Stimulated activated naive B cell treated with anti-CD40 and anti-IgM and Interleukin-4, amounts not matched to agents 10 μg/mL and 1 μg/mL and 100 μg/mL, for 72 hours (primary cell): Measurements from ENCODE around the gene TNFRSF19.

Experiments used
- ATAC-seq, 2 donors: fragments of 150-1000 bp; cut with Tn5 transposase; replicated peaks; 2 replicates each; pipeline ENCODE4 v1.10.0; 2021; ENCODE audit warnings: moderate library complexity in 1 of 2
- DNase-seq: peaks from one replicate; pipeline ENCODE4 v3.0.0; 2021
- H3K27ac Mint-ChIP-seq: one replicate; pipeline ENCODE4 v1.8.0; 2022; ENCODE audit warnings: mild to moderate bottlenecking, mixed read lengths
- H3K27me3 Mint-ChIP-seq, 2 donors: one replicate each; pipeline ENCODE4 v1.8.0; 2022; ENCODE audit warnings: mixed read lengths in 2 of 2
- H3K36me3 Mint-ChIP-seq, 2 donors: one replicate each; pipeline ENCODE4 v1.8.0; 2022; ENCODE audit warnings: mixed read lengths in 2 of 2, mild to moderate bottlenecking in 1 of 2
- H3K4me1 Mint-ChIP-seq, 2 donors: one replicate each; pipeline ENCODE4 v1.8.0; 2022; ENCODE audit warnings: mixed read lengths in 2 of 2, mild to moderate bottlenecking in 1 of 2
- H3K4me3 Mint-ChIP-seq, 2 donors: one replicate each; pipeline ENCODE4 v1.8.0; 2022; ENCODE audit warnings: mild to moderate bottlenecking in 2 of 2, mixed read lengths in 2 of 2, moderate library complexity in 1 of 2
- H3K9me3 Mint-ChIP-seq, 2 donors: one replicate each; pipeline ENCODE4 v1.8.0; 2022; ENCODE audit warnings: mixed read lengths in 2 of 2, mild to moderate bottlenecking in 1 of 2

The TNFRSF19 gene

GRCh38 chr13:23692816-23693215, 122.6 kb downstream of the TNFRSF19 start:
- Mint-ChIP-seq H3K4me3 (no peak overlapping the region), H3K27ac (no peak overlapping the region), H3K36me3 (no peaks in the 10 kb centered on the region), H3K4me1 (peaks cover 10 to 14% of the 10 kb centered on the region in 2 donors), H3K9me3 (no peaks in the 10 kb centered on the region), H3K27me3 (peaks cover 0 to 6% of the 10 kb centered on the region in 2 donors)
- ATAC-seq (no peak), DNase-seq (no peak)

DNA sequence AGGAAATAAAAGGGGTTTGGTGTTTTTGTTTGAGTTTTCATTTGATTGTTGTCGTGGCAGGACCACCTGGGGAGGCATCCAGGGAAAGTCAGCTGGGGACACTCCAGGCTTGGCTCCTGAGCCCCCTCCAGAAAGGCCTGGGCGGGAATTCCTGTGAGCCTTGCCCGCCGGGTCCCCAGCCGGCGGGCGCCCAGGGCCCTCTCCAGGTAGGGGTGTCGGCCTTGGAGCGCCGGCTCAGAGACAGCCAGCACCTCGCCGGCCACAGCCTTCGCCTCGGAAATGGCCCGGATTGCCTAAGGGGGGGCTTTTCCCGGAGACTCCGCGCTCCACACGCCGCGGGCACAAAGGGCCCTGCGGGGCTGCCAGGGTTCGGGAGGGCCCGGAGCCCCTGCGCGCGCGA, 125.0 kb downstream of the TNFRSF19 start:
- ATAC-seq: no peak
- no peak for DNase-seq
- Mint-ChIP-seq H3K9me3 (no peaks in the 10 kb centered on the region), H3K27me3 (peaks cover 0 to 6% of the 10 kb centered on the region in 2 donors), H3K36me3 (no peaks in the 10 kb centered on the region), H3K4me3 (peak overlapping the region; percentile 41 to 60), H3K4me1 (peaks cover 10 to 14% of the 10 kb centered on the region in 2 donors), H3K27ac (no peak overlapping the region)

DNA sequence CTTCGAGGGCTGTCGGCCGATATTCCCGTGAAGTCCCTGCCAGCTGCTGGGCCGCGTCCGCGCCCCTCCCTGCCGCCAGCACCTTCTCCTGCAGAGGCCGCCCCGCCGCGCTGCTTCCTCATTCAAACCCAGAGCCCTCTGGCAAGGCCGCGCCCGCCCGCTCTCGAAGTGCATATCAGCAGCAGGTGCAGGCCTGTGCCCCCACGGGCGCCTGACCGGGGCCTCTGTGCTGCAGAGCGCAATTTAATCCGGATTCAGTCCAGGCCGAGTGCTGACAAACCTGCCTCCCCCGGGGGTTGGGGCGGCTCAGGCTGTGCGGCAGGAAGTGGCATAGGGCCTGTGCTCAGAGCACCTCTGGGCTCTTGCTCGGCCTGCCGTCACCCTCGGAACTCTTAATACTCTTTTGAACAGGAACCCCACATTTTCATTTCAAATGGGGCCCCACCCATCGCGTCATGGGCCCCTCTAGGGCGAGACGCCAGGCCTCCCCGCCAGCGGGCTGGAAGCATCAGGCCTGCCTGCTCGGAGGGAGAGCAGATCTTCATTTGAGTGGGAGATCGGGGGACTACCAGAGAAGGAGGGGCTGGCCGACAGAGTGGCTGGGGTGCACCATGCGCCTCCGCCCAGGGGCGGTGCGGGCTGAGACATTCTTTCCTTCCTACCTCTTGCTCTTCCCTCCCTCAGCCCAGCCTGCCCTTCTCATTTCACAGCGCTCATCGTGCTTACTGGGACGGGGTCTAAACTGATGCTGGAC, 125.7 kb downstream of the TNFRSF19 start:
- H3K4me3 Mint-ChIP-seq: peak overlapping the region; percentile 73 to 86
- peak; percentile 93 to 97 for ATAC-seq
- peaks cover 10 to 14% of the 10 kb centered on the region in 2 donors for H3K4me1 Mint-ChIP-seq
- no peaks in the 10 kb centered on the region for H3K9me3 Mint-ChIP-seq
- peaks cover 0 to 6% of the 10 kb centered on the region in 2 donors for H3K27me3 Mint-ChIP-seq
- peak overlapping the region; percentile 90 for H3K27ac Mint-ChIP-seq
- peak; percentile 30 for DNase-seq
- H3K36me3 Mint-ChIP-seq: no peaks in the 10 kb centered on the region

- peak overlapping the region in 1 of 2 donors; percentile 73 for H3K4me3 Mint-ChIP-seq
- H3K27ac Mint-ChIP-seq: peak overlapping the region; percentile 90
- DNase-seq (no peak), ATAC-seq (no peak)
- peaks cover 0 to 12% of the 10 kb centered on the region in 2 donors for H3K27me3 Mint-ChIP-seq
- H3K4me1 Mint-ChIP-seq: peaks cover 10 to 14% of the 10 kb centered on the region in 2 donors
- H3K36me3 Mint-ChIP-seq: no peaks in the 10 kb centered on the region
- H3K9me3 Mint-ChIP-seq: no peaks in the 10 kb centered on the region
Measured at GRCh38 chr13:23696610-23697009, 126.4 kb downstream of the TNFRSF19 start.

DNA sequence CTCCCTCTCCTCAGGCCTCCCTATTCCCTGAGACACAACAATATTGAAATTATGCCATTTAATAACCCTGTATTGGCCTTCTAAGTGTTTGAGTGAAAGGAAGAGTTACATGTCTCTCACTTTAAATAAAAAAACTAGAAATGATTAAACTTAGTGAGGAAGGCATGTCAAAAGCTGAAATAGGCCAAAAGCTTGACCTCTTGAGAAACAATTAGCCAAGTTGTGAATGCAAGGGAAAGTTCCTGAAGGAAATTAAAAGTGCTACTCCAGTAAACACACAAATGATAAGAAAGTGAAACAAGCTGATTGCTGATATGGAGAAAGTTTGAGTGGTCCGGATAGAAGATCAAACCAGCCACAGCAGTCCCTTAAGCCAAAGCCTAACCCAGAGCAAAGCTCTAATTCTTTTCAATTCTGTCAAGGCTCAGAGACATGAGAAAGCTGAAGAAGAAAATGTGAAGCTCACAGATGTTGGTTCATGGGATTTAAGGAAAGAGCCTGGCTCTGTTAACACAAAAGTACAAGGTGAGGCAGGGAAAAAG, 127.6 kb downstream of the TNFRSF19 start:
- H3K36me3 Mint-ChIP-seq: no peaks in the 10 kb centered on the region
- H3K27me3 Mint-ChIP-seq: peaks cover 0 to 17% of the 10 kb centered on the region in 2 donors
- peaks cover 10 to 14% of the 10 kb centered on the region in 2 donors for H3K4me1 Mint-ChIP-seq
- no peak overlapping the region for H3K27ac Mint-ChIP-seq
- no peak overlapping the region for H3K4me3 Mint-ChIP-seq
- DNase-seq (no peak), ATAC-seq (no peak)
- no peaks in the 10 kb centered on the region for H3K9me3 Mint-ChIP-seq

- DNase-seq (no peak), ATAC-seq (no peak)
- no peak overlapping the region for H3K27ac Mint-ChIP-seq
- no peaks in the 10 kb centered on the region for H3K36me3 Mint-ChIP-seq
- peaks cover 0 to 17% of the 10 kb centered on the region in 2 donors for H3K27me3 Mint-ChIP-seq
- peaks cover 10 to 14% of the 10 kb centered on the region in 2 donors for H3K4me1 Mint-ChIP-seq
- H3K9me3 Mint-ChIP-seq: no peaks in the 10 kb centered on the region
- H3K4me3 Mint-ChIP-seq: no peak overlapping the region
Measured at GRCh38 chr13:23699271-23699670, 129.1 kb downstream of the TNFRSF19 start.

GRCh38 chr13:23701186-23701585, 131.0 kb downstream of the TNFRSF19 start:
- peaks cover 6 to 20% of the 10 kb centered on the region in 2 donors for H3K27me3 Mint-ChIP-seq
- DNase-seq (no peak), ATAC-seq (no peak)
- no peaks in the 10 kb centered on the region for H3K36me3 Mint-ChIP-seq
- H3K9me3 Mint-ChIP-seq: no peaks in the 10 kb centered on the region
- peaks cover 2 to 6% of the 10 kb centered on the region in 2 donors for H3K4me1 Mint-ChIP-seq
- no peak overlapping the region for H3K4me3 Mint-ChIP-seq
- H3K27ac Mint-ChIP-seq: no peak overlapping the region

- Mint-ChIP-seq H3K4me3 (no peak overlapping the region), H3K27me3 (peaks cover 6 to 16% of the 10 kb centered on the region in 2 donors), H3K27ac (no peak overlapping the region), H3K9me3 (no peaks in the 10 kb centered on the region), H3K4me1 (peaks cover 0 to 1% of the 10 kb centered on the region in 2 donors), H3K36me3 (no peaks in the 10 kb centered on the region)
- DNase-seq (no peak), ATAC-seq (no peak)
Measured at GRCh38 chr13:23701636-23702035, 131.4 kb downstream of the TNFRSF19 start.

GRCh38 chr13:23703246-23703860, 133.1 kb downstream of the TNFRSF19 start:
- ATAC-seq: no peak
- H3K9me3 Mint-ChIP-seq: no peaks in the 10 kb centered on the region

GRCh38 chr13:23705583-23705982, 135.4 kb downstream of the TNFRSF19 start:
- no peaks in the 10 kb centered on the region for H3K9me3 Mint-ChIP-seq
- H3K4me1 Mint-ChIP-seq: no peaks in the 10 kb centered on the region
- H3K27me3 Mint-ChIP-seq: peaks cover 6 to 16% of the 10 kb centered on the region in 2 donors
- H3K27ac Mint-ChIP-seq: no peak overlapping the region
- H3K4me3 Mint-ChIP-seq: no peak overlapping the region
- no peak for ATAC-seq
- no peaks in the 10 kb centered on the region for H3K36me3 Mint-ChIP-seq
- DNase-seq: no peak

More at GRCh38 chr13:23703246-23703860, 133.1 kb downstream of the TNFRSF19 start:
- Mint-ChIP-seq H3K27ac (no peak overlapping the region), H3K27me3 (peaks cover 6 to 16% of the 10 kb centered on the region in 2 donors), H3K4me3 (no peak overlapping the region), H3K4me1 (no peaks in the 10 kb centered on the region), H3K36me3 (no peaks in the 10 kb centered on the region)
- no peak for DNase-seq

DNA sequence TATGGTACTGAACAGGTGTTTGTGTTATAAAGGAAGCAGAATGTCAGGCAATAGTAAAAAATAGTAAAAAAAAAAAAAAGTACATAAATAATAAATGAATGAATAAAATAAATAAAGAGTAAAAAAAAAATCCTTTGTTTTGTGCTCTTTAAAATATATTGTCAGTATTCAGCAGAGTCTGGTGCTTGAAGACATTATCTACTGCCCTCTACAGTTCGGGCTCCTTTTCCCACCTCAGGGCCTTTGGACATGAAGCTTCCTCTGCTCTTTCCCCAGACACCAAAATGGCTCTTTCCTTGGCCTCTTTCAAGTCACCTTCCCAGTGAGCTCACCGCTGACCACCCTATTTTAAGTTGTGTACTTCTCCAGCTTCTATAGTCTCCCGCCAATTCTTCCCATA, 137.5 kb downstream of the TNFRSF19 start:
- Mint-ChIP-seq H3K4me1 (no peaks in the 10 kb centered on the region), H3K27ac (no peak overlapping the region), H3K4me3 (no peak overlapping the region), H3K36me3 (peaks cover 0 to 6% of the 10 kb centered on the region in 2 donors), H3K9me3 (peaks cover 3 to 6% of the 10 kb centered on the region in 2 donors), H3K27me3 (peaks cover 5 to 12% of the 10 kb centered on the region in 2 donors)
- ATAC-seq: no peak
- no peak for DNase-seq

DNA sequence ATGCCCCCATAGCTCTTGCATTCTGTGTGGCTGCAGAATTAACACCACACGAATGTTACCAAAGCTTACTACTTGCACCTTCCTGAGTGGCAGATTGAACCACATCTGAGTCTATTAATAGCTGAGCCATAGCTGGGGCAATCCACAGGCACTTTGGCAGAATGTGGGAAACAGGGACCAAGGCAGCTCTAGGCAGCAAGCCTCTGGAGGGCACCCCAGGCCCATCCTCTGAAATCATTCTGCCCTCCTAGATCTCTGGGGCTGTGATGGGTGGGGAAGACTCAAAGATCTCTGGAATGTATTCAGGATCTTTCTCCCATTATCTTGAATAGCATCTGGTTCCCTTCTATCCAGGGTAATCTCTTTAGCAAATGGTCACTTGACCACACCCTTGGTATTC, 139.3 kb downstream of the TNFRSF19 start:
- Mint-ChIP-seq H3K9me3 (peaks cover 9 to 16% of the 10 kb centered on the region in 2 donors), H3K27ac (no peak overlapping the region), H3K4me3 (no peak overlapping the region), H3K27me3 (peaks cover 18 to 23% of the 10 kb centered on the region in 2 donors), H3K4me1 (peaks cover 0 to 2% of the 10 kb centered on the region in 2 donors), H3K36me3 (peaks cover 6 to 8% of the 10 kb centered on the region in 2 donors)
- ATAC-seq (no peak), DNase-seq (no peak)

DNA sequence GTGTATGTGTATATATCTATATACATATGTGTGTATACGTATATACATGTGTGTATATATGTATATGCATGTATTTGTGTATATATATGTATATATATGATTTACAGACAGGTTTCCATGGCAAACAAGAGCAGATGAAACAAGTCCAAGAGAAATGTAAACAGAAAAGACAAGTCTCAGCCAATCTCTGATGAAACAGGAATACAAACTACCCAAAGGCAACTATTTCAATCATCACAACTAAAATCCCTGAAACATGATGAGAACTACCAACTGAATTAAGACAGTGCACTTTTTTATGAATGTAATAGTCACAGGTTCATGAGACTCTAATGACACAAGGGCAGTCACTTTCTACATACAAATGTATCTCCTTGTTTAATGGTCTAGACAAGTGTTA, 140.2 kb downstream of the TNFRSF19 start:
- Mint-ChIP-seq H3K9me3 (peaks cover 9 to 18% of the 10 kb centered on the region in 2 donors), H3K27me3 (peaks cover 21 to 26% of the 10 kb centered on the region in 2 donors), H3K36me3 (peaks cover 6 to 10% of the 10 kb centered on the region in 2 donors), H3K27ac (no peak overlapping the region), H3K4me1 (peaks cover 0 to 3% of the 10 kb centered on the region in 2 donors), H3K4me3 (no peak overlapping the region)
- no peak for ATAC-seq
- DNase-seq: no peak

DNA sequence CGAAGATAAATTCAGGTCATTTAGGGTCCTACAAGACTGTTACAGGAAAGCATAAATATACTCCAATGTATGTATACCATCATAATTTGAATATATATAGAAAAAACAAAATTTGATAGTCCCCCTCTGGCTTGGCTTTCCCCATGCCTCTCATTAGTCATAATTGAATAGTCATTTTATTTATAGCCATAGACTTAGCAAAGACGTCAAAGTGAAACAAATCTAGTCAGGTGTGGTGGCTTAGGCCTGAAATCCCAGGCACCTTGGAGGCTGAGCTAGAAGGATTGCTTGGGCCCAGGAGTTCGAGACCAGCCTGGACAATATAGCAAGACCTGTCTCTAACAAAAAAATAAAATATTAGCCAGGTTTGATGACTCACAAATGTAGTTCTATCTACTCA, 141.1 kb downstream of the TNFRSF19 start:
- peaks cover 21 to 26% of the 10 kb centered on the region in 2 donors for H3K27me3 Mint-ChIP-seq
- DNase-seq (no peak), ATAC-seq (peak; percentile 52 to 76)
- no peak overlapping the region for H3K27ac Mint-ChIP-seq
- no peak overlapping the region for H3K4me3 Mint-ChIP-seq
- peaks cover 9 to 18% of the 10 kb centered on the region in 2 donors for H3K9me3 Mint-ChIP-seq
- peaks cover 6 to 10% of the 10 kb centered on the region in 2 donors for H3K36me3 Mint-ChIP-seq
- peaks cover 0 to 4% of the 10 kb centered on the region in 2 donors for H3K4me1 Mint-ChIP-seq
